SK-N-MC (cell line): ENCODE measurements around the gene ANKRD44.

Experiments
- DNase-seq: peaks from one replicate; pipeline ENCODE4 v3.0.0-alpha.2; 2011; ENCODE audit warnings: low read depth, low spot score
- H3K27ac ChIP-seq: fragments of 200-600 bp; sonication (generic); 2 replicates; pipeline ENCODE4 v1.5.1; 2016; ENCODE audit warnings: mixed run types
- H3K36me3 ChIP-seq: fragments of 200-600 bp; sonication (generic); 2 replicates; pipeline ENCODE4 v1.6.1; 2017; ENCODE audit warnings: antibody characterized with exemption, low read length, mixed read lengths; ENCODE audit not compliant: insufficient read depth
- H3K4me3 ChIP-seq: fragments of 200-600 bp; sonication (generic); 2 replicates; pipeline ENCODE4 v1.5.1; 2016
- H3K9ac ChIP-seq: fragments of 200-600 bp; sonication (generic); 2 replicates; pipeline ENCODE4 v1.8.0; 2017; ENCODE audit warnings: mixed run types, mixed read lengths; ENCODE audit not compliant: insufficient read length
- H3K9me3 ChIP-seq: fragments of 200-600 bp; sonication (generic); 2 replicates; pipeline ENCODE4 v1.6.1; 2017; ENCODE audit warnings: low read depth, mild to moderate bottlenecking, antibody characterized with exemption, low read length, moderate library complexity, mixed read lengths
- EZH2 ChIP-seq: fragments of 200-600 bp; sonication (generic); IDR thresholded peaks from one replicate; pipeline ENCODE4 v1.6.1; 2017; ENCODE audit warnings: antibody characterized with exemption
- FOXP2 ChIP-seq: optimal IDR thresholded peaks from 2 replicates; pipeline ENCODE3; 2011; ENCODE audit warnings: mild to moderate bottlenecking, moderate library complexity; ENCODE audit not compliant: insufficient read depth; ENCODE audit errors: extremely low read length, control extremely low read depth
- POLR2AphosphoS5 ChIP-seq: IDR thresholded peaks from 2 replicates; pipeline ENCODE4 v1.6.1; 2012; ENCODE audit warnings: mild to moderate bottlenecking, low read depth, low read length, borderline replicate concordance

Gene ANKRD44

DNA sequence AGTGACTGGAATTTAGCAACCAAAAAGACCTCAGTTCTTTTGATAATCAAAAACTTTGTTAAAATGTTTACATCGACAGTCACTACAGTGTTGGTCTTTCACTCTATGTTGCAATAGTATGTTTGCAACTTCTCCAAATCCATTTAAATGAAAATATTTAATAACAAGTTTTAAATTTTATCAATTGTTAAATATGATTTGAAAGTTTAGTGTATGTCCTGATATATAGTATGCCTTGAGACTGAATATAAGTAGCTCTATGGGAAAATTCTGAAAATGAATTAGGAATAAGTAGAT, 109.9 kb downstream of the ANKRD44 start:
- H3K9me3 ChIP-seq = no peaks in the 10 kb centered on the region
- TF ChIP-seq FOXP2 (no peak), EZH2 (no peak)
- no peak overlapping the region for H3K9ac ChIP-seq
- H3K27ac ChIP-seq = no peak overlapping the region
- no peak for DNase-seq
- H3K4me3 ChIP-seq = no peak overlapping the region
- no peaks in the 10 kb centered on the region for H3K36me3 ChIP-seq

DNA sequence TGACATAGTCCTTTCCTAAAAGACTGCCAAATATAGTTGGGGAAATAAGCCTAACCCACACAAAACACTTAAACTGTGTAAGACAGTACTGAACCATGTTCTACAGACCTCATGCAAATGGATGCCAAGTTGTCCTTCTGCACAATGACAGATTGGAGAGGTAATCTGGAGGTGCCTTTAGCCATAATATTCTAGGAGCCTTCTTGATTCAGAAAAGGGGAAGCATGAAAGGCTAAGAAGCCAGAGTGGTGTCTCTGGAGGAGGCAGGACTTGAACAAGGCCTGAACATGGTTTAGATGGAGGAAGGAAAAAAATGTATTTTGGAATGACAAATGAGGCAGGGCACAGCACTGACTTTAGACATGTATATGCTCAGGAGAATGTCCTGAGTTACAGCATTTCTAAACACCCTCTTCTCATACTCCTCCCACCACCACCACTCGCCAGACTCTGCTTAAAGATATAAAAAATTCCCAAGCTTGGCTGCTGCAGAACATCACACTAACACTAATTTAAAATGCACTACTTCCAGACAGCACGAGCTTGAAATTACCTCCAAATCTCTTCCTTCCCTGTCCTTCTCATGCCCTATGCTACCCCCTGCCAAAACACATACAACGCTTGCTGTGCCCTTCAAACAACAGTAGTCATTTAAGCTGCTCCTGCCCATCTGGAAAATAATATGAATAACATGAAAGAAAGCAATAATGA, 110.4 kb downstream of the ANKRD44 start:
- Histone ChIP-seq H3K4me3 (no peak overlapping the region), H3K9ac (no peak overlapping the region), H3K36me3 (no peaks in the 10 kb centered on the region), H3K27ac (no peak overlapping the region), H3K9me3 (no peaks in the 10 kb centered on the region)
- no peak for DNase-seq
- TF ChIP-seq FOXP2 (no peak), POLR2AphosphoS5 (no peak), EZH2 (no peak)

DNA sequence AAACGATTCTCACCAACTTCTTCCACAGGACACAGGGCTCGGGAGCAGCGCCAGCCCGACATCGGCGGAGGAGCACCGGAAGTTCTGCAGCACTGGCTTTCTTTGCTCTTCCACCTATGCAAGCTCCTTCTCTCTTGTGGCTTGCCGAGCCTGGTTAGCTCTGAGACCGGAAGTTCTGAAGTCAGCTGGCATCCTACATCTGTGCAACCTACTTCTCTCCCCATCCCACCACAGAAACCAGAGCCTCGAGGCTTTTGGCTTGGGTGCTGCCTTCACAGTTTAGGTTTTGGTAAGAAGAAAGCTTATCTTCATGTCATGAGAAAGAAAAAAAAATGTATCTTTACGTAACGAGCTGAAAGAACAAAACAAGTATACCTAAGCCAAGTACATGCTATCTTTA, 111.7 kb downstream of the ANKRD44 start:
- H3K9me3 ChIP-seq = no peaks in the 10 kb centered on the region
- no peak overlapping the region for H3K27ac ChIP-seq
- no peaks in the 10 kb centered on the region for H3K36me3 ChIP-seq
- peak overlapping the region; percentile 31 for H3K4me3 ChIP-seq
- DNase-seq = no peak
- H3K9ac ChIP-seq = no peak overlapping the region
- TF ChIP-seq POLR2AphosphoS5 = no peak
- no peak for TF ChIP-seq FOXP2
- TF ChIP-seq EZH2 = no peak

DNA sequence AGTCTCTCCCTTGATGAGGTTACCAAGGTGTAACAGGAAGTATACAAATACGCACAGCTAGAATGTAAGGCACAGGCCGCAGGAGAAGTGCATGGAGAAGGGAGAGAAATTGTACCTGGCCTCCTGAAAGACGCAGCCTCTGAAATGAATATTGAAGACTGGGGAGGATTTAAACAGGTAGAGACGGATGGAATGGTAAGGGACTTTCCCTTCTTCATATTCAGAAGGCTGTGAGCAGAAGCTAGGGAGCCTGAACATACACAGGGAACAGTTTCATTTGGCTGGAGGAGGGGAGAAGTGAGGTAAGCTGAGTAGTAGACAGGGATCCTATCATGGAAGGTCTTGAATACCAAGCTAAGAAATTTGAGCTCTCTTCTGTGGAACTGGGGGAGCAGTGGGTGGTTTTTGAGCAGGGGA, 112.7 kb downstream of the ANKRD44 start:
- Histone ChIP-seq H3K36me3 (no peaks in the 10 kb centered on the region), H3K9ac (no peak overlapping the region), H3K4me3 (no peak overlapping the region), H3K27ac (no peak overlapping the region), H3K9me3 (no peaks in the 10 kb centered on the region)
- DNase-seq = no peak
- TF ChIP-seq POLR2AphosphoS5 = no peak
- no peak for TF ChIP-seq EZH2
- TF ChIP-seq FOXP2 = no peak

DNA sequence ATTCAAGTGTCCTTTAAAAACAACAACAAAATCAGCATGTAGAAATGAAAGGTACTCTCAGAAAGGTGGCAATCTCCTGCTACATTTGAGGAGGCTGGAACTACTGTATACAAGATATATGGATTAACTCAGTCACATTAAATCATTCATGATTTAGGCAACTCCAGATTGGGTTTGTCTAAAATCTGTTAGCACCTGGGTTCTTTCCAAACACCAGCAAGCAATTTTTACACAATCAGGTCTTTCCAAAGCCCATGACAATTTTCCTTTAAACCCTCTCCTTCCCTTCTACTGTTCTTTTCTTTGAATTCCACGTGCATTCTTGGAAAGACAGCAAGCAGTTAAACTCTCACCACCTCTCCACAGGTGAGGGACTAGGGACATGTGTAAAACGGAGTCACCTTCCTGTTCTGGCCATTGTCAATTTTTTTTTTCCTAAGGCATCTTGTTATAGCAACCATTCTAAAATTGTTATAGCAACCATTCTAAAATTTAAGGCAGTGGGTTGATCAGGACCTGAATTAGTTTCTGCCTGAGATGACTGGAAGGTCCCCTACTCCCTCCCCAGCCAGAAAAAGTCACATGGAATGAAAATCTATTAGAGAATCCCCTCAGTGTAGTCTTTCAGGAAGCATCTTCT, 113.9 kb downstream of the ANKRD44 start:
- no peak overlapping the region for H3K4me3 ChIP-seq
- no peak overlapping the region for H3K9ac ChIP-seq
- DNase-seq = no peak
- no peak for TF ChIP-seq POLR2AphosphoS5
- no peak for TF ChIP-seq FOXP2
- no peak for TF ChIP-seq EZH2
- H3K27ac ChIP-seq = no peak overlapping the region
- no peaks in the 10 kb centered on the region for H3K9me3 ChIP-seq
- no peaks in the 10 kb centered on the region for H3K36me3 ChIP-seq

DNA sequence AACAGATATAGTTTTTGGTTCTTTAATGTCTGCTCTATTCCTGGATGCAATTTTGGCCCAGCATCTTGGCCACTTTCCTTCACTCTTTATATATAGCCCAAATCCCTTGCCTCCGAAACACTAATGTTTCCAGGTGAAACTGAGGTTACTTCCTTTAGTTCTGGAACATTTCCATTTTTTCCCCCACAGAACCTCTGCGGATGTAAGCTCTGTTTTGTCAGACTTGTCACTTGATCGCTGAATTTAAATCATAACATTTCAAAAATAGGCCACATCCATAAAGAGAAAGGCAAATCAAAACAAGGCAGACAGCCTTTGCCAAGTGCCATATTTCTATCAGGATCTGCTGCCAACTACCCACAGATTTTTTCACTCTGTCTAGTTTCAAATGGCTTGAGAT, 115.1 kb downstream of the ANKRD44 start:
- H3K36me3 ChIP-seq = no peaks in the 10 kb centered on the region
- no peak overlapping the region for H3K9ac ChIP-seq
- H3K27ac ChIP-seq = no peak overlapping the region
- no peak overlapping the region for H3K4me3 ChIP-seq
- no peak for TF ChIP-seq FOXP2
- TF ChIP-seq EZH2 = no peak
- H3K9me3 ChIP-seq = no peaks in the 10 kb centered on the region
- DNase-seq = no peak

DNA sequence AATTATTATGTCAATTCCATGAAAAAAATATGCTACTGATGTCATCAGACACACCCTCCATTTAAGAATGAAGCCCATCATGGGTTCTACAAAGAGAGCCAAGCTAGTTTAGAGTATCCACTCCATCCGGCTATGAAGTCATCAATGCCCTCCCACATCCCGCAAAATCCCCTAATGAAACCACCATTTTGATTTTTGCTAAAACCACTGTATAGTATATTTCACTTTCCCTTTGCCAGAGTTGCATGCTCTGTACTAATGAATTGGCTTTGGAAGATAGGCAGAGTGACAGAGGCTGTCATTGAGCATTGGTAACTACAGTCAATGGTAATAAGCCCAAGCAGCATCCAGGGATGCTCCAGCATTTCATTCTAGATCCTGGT, 118.6 kb downstream of the ANKRD44 start:
- DNase-seq = no peak
- H3K4me3 ChIP-seq = no peak overlapping the region
- no peaks in the 10 kb centered on the region for H3K36me3 ChIP-seq
- H3K9me3 ChIP-seq = no peaks in the 10 kb centered on the region
- H3K27ac ChIP-seq = no peak overlapping the region
- H3K9ac ChIP-seq = no peak overlapping the region
- TF ChIP-seq POLR2AphosphoS5 (no peak), EZH2 (no peak)

DNA sequence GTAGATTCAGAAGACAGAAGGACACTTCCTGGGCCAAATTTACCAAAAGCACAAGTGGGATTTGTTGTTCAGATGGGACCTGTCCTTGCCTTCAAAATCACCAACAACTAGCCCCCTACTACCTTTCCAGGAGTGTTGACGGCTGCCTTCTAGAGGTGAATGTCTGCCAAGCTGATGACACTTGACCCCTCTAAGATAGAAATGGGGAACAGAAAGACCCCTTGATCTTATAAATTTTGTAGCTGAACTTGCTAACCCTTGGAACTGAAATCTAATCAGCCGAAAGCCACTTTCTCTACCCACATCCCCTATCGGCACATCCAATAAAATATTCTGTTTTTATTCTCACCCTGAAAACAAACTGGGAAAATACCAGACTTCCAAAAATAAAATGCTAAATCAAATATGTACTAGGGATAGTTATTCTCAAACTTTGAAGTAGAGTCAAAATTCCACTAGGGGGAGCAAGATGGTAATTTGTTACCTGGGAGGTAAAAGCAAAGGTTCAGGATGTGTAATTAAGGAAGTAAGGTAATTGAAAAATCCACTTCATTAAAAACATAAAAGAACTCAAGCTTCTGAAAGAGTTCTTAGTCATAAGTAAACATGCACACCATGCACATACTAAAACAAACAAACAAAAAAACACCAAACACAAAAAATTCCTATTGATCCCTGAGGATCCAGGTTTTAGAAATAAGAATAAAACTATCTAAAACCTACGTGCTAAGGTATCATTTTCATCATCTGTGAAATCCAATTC, 119.2 kb downstream of the ANKRD44 start:
- Histone ChIP-seq H3K4me3 (no peak overlapping the region), H3K36me3 (no peaks in the 10 kb centered on the region), H3K9ac (no peak overlapping the region), H3K9me3 (no peaks in the 10 kb centered on the region), H3K27ac (no peak overlapping the region)
- TF ChIP-seq EZH2 (no peak), FOXP2 (no peak), POLR2AphosphoS5 (no peak)
- DNase-seq = no peak

DNA sequence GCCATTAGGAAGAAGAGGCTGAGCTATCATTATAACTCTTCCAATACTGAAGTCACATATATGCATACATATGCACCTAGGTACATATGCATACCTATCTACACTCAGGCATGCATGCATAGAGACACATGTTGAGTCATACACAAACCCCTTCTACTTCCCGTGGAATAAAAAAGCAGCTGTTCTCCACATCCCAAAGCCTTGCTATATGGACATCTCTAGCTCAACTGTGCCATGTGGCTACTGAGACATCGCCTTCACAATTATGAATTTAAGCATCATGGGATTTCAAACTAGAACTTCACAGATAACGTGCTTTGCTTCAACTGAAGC, 120.5 kb downstream of the ANKRD44 start:
- no peaks in the 10 kb centered on the region for H3K9me3 ChIP-seq
- no peak for TF ChIP-seq EZH2
- H3K4me3 ChIP-seq = peak overlapping the region; percentile 27; the same call in 1 of the 2 replicates
- no peaks in the 10 kb centered on the region for H3K36me3 ChIP-seq
- H3K27ac ChIP-seq = peak overlapping the region; percentile 21; the same call in 1 of the 2 replicates
- no peak overlapping the region for H3K9ac ChIP-seq
- DNase-seq = no peak
